ENCODE data around the gene CLEC19A. TPM values are rescaled to one million over a fixed set of nuclear protein-coding genes. Genes with fewer than 3 reads are reported as not detected.

The CLEC19A gene
- total RNA-seq = not detected

GRCh38 chr16:19285431-19285830 lies at the start of gene CLEC19A:
Gene CLEC19A, plus strand, starts transcription at chr16:19285731. Its CDS starts 121 bp downstream, at chr16:19285852.
- no peak for DNase-seq

- no peak for DNase-seq
Observed at GRCh38 chr16:19235886-19236285, 49.6 kb upstream of the CLEC19A start.

- no peak for DNase-seq
Observed at GRCh38 chr16:19236561-19237209, 48.8 kb upstream of the CLEC19A start.

- no peak for DNase-seq
Observed at GRCh38 chr16:19238406-19238805, 47.1 kb upstream of the CLEC19A start.

GRCh38 chr16:19239511-19240155 lies 45.9 kb upstream of the CLEC19A start:
- DNase-seq = no peak

GRCh38 chr16:19240494-19240893 lies 45.0 kb upstream of the CLEC19A start:
- DNase-seq = no peak

GRCh38 chr16:19241512-19241911 lies 44.0 kb upstream of the CLEC19A start:
- no peak for DNase-seq

GRCh38 chr16:19242186-19242585 lies 43.3 kb upstream of the CLEC19A start:
- no peak for DNase-seq

- no peak for DNase-seq
Observed at GRCh38 chr16:19242987-19243575, 42.5 kb upstream of the CLEC19A start.

- DNase-seq = no peak
Observed at GRCh38 chr16:19245326-19245925, 40.1 kb upstream of the CLEC19A start.

GRCh38 chr16:19252904-19253303 lies 32.6 kb upstream of the CLEC19A start:
- no peak for DNase-seq

- DNase-seq = no peak
Observed at GRCh38 chr16:19254611-19255010, 30.9 kb upstream of the CLEC19A start.

- DNase-seq = no peak
Observed at GRCh38 chr16:19264123-19264673, 21.3 kb upstream of the CLEC19A start.

- no peak for DNase-seq
Observed at GRCh38 chr16:19265380-19265930, 20.1 kb upstream of the CLEC19A start.

- no peak for DNase-seq
Observed at GRCh38 chr16:19266774-19267173, 18.8 kb upstream of the CLEC19A start.

- DNase-seq = no peak
Observed at GRCh38 chr16:19269098-19269497, 16.4 kb upstream of the CLEC19A start.

- no peak for DNase-seq
Observed at GRCh38 chr16:19274165-19274797, 11.2 kb upstream of the CLEC19A start.

GRCh38 chr16:19278403-19278802 lies 7.1 kb upstream of the CLEC19A start:
- DNase-seq = no peak

- DNase-seq = no peak
Observed at GRCh38 chr16:19281246-19281645, 4.3 kb upstream of the CLEC19A start.

- no peak for DNase-seq
Observed at GRCh38 chr16:19282101-19282500, 3.4 kb upstream of the CLEC19A start.

GRCh38 chr16:19283637-19284036 lies 1.9 kb upstream of the CLEC19A start:
- DNase-seq = no peak

- peak; percentile 79 for DNase-seq
Observed at GRCh38 chr16:19284207-19284606, 1.3 kb upstream of the CLEC19A start.

Data from tongue (tissue), 2 donors.